ENCODE measurements around the gene CCDC144A.
A peak's percentile ranks its signal among the peaks of the same experiment; 100 is the strongest.
"Not testable (repeated sequence)": the region's sequence is repeated elsewhere in the genome, so short reads cannot be mapped to it uniquely, and the experiment has no call there.

The CCDC144A gene

DNA sequence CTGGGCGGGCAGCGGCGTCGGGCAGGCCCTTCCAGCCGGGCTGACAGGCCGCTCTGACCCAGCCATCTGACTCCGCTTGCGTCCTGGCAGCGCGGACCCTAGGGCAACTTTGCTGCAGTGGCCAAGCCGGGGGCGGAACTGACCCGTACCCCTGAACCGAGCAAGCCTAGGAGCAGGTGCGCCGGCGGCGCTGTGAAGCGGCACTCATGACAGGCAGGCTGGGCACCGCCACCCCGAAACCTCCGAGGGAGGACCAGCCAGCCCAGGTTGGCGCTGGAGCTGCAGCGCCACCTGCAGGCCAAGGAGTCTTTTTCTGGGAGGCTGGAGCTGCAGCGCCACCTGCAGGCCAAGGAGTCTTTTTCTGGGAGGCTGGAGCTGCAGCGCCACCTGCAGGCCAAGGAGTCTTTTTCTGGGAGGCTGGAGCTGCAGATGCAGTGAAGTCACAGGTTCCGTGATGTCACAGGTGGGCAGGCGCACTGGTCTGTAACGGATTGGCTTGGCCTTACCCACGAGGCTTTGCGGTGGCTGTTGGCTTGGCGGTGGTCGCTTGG, at the start of gene CCDC144A:
Gene CCDC144A (plus strand): TSS at position 511 of the 551 bp plus-strand sequence. CDS start 160 bp downstream, outside the sequence.
- FAIRE-seq: not testable (repeated sequence)

- no peak for FAIRE-seq
Measured at GRCh38 chr17:16649585-16649984, 40.5 kb upstream of the CCDC144A start.

GRCh38 chr17:16652252-16652651, 37.8 kb upstream of the CCDC144A start:
- no peak for FAIRE-seq

DNA sequence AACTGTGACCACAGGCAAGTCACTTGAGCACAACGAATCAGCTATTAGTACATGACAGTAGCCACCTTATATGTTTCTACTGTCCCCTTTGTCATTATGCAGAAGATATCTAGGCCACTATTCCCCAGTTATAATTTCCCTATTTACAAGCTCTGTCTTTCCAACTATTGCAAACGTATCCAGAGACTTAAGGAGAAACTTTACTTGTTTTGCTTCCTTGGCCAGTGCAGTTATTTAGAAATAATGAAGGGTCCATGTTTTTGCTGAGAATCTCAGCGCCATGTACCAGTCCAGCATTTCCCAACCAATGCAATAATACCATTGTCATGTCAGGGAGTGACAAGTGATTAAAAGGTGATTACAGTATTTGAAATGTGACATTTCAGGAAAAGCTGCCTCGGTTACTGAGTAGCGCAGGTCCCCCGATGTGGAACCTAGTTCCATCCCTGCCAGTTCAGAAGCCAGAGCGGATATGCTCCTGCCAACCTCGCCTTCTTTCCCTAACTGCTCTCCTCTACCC, 37.1 kb upstream of the CCDC144A start:
- no peak for FAIRE-seq

DNA sequence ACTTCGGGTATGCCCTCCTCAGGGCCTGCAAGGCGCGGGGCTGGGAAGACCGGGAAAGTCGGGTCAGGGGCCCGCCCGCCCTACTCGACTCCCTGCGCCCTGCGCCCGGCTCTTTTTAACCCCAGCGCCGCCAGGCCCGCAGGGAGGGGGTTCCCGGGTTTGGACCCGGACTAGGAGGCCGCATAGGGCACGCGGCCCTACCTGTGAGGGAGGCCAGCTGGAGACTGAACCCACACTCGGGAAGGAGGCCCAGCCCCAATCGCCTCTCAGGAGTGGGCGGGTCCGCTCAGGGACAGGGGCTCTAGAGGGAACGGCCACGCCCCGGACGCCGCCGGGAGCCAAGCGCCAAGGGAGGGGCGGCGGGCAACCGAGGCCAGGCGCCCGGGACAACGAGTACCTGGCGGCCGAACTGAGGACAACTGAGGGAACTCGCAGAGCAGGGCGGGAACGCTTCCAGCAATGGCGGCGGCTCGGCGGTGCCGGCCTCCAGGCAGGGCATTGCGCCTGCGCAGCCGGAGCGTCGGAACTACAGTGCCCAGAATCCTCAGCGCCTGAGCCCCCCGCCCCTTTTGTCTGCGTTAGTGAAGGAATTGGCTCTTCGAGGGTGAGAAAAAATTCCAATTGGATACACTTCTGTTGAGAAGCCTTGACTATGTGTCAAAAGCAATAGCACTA, 36.5 kb upstream of the CCDC144A start, which contains the start of gene ZNF624:
Gene ZNF624 (minus strand): TSS at position 484 of the 675 bp plus-strand sequence.
- FAIRE-seq: peak; percentile 68

DNA sequence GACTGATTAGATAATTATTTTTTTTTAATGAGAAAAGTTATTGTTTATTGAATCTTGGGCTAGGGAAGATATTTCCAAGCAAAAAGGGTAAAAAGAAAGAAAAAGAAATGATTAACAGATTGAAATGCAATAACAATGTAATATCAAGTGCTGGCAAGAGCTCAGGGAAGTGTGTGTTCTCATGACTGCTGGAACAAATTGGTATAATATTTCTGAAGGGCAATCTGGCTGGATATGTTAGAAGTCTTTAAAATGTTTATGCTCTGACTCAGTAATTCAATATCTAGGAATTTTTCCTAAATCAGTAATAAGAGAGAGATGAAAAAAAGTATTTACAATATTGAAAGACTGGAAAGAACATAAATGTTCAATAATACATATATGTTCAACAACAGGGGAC, 28.8 kb upstream of the CCDC144A start:
- FAIRE-seq: peak; percentile 37

GRCh38 chr17:16662936-16663335, 27.1 kb upstream of the CCDC144A start:
- no peak for FAIRE-seq

GRCh38 chr17:16666553-16666906, 23.5 kb upstream of the CCDC144A start:
- not testable (repeated sequence) for FAIRE-seq

GRCh38 chr17:16666907-16667636, 23.0 kb upstream of the CCDC144A start:
- not testable (repeated sequence) for FAIRE-seq

DNA sequence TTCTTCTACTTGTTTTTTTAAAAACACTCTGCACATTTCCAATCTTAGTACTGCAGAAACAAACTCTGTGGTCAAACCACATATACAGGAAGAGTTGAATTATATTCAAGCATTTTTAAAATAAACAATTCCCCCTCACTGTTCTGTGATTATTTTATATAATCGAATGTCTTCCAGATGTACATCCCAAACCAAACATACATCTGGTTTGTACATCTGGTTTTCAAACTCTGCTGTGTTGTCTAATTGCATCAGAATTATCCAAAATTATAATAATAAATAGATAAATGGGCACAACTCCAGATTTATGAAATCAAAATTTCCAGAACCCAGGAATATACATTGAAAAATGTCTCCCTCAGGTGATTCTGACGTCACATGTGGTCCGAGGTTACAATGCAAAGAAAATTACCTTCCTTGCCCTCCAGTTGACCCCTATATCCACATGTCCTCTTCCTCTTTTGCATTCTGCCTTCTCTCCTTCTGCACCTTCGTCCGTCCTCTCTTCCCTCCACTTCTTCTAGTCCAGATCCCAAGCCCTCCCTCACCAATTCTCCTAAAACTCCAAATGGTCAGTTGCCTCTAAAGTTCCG, 13.3 kb upstream of the CCDC144A start:
- FAIRE-seq: no peak

GRCh38 chr17:16683290-16684138, 6.5 kb upstream of the CCDC144A start:
- not testable (repeated sequence) for FAIRE-seq

GRCh38 chr17:16686019-16686418, 4.0 kb upstream of the CCDC144A start:
- not testable (repeated sequence) for FAIRE-seq

GRCh38 chr17:16687151-16687550, 2.9 kb upstream of the CCDC144A start:
- not testable (repeated sequence) for FAIRE-seq

GRCh38 chr17:16690447-16690846, 406 bp downstream of the CCDC144A start:
- FAIRE-seq: not testable (repeated sequence)

DNA sequence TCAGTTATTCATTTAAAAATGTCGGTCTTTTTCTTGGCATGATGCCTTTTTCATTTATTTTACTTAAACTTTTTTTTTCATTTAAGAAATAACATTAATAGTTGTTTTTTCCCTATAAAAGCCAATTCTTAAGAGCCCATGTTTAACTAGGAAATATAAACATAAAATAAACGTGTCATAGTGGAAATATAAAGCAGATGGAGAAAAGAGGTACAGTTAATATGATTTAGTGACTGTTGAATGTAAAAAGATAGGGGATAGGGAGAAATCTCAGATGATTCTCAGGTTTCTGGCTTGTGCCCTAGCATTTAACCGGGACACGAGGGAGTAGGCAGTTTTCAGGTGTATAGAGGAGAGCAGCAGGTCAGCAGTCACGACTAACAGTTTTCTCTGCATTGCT, 7.6 kb downstream of the CCDC144A start:
- not testable (repeated sequence) for FAIRE-seq

GRCh38 chr17:16745492-16746203, 55.6 kb downstream of the CCDC144A start:
- FAIRE-seq: not testable (repeated sequence)

- not testable (repeated sequence) for FAIRE-seq
Measured at GRCh38 chr17:16746571-16746970, 56.5 kb downstream of the CCDC144A start.

DNA sequence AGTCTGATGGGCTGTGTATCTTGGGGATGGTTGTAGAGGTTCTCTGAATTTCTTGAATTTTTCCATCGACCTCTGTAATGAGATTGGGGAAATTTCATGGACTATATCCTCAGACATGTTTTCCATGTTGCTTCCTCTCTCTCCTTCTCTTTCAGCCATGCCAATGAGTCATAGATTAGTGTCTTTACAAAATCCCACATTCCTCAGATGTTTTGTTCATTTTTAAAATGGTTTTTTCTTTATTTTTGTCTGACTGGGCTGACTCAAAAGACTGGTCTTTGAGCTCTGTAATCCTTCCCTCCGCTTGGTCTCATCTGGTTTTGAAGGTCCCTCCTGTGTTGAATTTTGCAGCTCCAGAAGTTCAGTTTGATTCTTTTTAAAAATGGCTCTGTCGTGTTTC, 60.5 kb downstream of the CCDC144A start:
- not testable (repeated sequence) for FAIRE-seq

DNA sequence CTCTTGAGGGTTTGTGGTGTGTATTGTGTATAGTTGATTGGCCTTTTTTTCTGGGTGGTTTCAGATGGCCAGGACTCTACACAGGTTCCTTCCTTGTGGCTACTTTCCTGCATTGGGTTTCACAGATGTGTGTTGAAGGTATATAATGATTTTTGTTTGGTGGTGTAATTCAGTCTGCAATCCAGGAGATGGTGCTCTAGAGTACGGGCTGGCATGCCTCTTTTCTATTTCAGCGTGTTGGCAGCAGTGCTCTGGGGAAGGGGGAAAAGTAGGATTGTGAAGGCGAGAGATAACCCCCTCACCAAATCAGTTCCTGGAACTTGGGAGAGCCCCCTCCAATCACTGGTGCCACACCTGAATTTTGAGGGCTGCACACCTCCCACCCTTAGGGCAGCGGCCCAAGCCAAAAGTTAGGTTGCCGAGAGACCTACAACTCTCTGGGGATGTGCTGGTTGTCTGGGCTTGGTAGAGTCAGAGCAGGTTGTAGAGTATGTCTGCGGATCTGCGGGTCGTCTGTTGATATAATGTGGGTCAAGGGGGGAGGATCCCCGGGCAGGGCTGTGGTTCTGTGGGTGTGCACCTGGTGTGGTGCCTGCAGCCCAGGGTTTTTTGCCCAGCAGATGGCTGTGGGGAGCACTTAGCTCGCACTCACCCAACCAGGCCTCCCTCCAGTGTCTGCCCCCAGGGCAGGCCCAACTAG, 61.3 kb downstream of the CCDC144A start:
- FAIRE-seq: not testable (repeated sequence)

GRCh38 chr17:16751924-16752287, 61.9 kb downstream of the CCDC144A start:
- not testable (repeated sequence) for FAIRE-seq

- FAIRE-seq: not testable (repeated sequence)
Measured at GRCh38 chr17:16757520-16757919, 67.5 kb downstream of the CCDC144A start.

Data from endometrium (tissue), 2 donors.